ENCODE results near the gene ETV4.
"Not testable (repeated sequence)": the region's sequence is repeated elsewhere in the genome, so short reads cannot be mapped to it uniquely, and the experiment has no call there.

Gene ETV4

DNA sequence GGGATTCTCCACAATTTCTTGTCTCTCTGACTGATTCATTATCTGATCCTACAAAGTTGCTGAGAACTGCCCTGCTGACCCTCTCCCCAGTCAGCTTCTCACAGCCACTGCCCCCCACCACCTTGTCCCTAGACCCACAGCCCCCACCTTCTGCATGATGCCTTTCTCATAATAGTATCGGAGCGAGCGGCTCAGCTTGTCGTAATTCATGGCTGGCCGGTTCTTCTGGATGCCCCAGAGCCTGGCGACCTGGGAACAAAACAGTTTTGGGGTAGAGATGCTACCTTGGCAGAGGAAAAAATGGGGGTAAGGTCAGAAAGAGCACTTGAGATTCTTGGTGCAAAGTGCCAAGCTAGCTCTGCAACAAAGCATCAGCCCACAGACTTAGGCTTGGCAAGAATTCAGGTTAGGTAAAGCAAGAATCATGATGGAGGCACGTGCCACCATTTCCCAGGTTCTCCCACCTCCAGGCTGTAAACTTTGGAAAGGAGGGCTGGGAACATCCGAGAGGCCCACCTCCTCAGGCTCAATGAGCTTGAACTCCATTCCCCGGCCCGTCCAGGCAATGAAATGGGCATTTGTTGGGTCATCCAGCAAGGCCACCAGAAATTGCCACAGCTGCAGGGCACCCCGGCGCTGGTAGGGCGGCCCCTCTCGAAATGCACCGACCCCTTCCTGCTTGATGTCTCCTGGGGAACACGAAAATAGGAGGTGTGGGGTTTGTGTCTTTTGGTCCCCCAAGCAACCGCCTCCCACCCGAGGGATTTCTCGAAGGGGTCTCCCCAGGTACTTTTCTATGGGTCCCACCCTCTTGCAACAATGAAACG is 16.9 kb downstream of the ETV4 start:
- CTCF ChIA-PET: no interaction called here
- Mint-ChIP-seq H3K9me3 (no peaks in the 10 kb centered on the region), H3K36me3 (peaks cover 8% of the 10 kb centered on the region), H3K4me3 (no peak overlapping the region), H3K27me3 (no peaks in the 10 kb centered on the region), H3K27ac (no peak overlapping the region), H3K4me1 (peaks cover 11% of the 10 kb centered on the region)
- DNase-seq: no peak

DNA sequence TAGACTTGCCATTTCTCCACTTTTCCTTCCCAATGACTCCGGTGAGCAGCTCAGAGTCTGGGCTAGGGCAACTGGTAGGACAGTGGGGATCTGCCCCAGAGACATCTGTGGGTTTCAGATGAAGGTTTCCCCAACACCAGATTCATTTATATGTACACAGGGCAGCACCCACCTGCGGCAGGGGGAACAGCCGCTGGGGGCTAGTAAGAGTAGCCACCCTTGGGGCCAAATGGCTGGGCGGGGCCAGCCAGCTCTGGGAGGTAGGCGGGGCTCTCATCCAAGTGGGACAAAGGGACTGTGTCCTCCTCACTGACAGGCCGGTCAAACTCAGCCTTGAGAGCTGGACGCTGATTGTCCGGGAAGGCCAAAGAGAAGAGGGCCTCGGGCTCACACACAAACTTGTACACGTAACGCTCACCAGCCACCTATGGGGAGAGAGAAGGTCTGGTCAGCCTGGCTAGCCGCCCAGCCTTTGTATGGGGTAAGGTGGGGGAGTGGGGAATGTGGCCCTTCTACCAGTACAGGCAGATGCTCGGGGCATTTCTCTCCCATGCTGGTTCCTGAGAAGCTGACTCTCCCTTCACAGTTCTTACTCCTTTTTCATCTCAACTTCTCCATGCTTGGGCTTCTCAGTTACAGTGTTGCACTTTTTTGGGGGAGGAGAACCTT is 17.7 kb downstream of the ETV4 start:
- H3K4me3 Mint-ChIP-seq: no peak overlapping the region
- H3K27ac Mint-ChIP-seq: no peak overlapping the region
- peaks cover 11% of the 10 kb centered on the region for H3K4me1 Mint-ChIP-seq
- no peaks in the 10 kb centered on the region for H3K9me3 Mint-ChIP-seq
- CTCF ChIA-PET: interaction anchor here (1.2 kb wide), 1 partner anchor 8 kb away, joined by 3 read pairs; no protein-coding TSS in a partner anchor
- H3K36me3 Mint-ChIP-seq: peaks cover 16% of the 10 kb centered on the region
- DNase-seq: no peak
- no peaks in the 10 kb centered on the region for H3K27me3 Mint-ChIP-seq

DNA sequence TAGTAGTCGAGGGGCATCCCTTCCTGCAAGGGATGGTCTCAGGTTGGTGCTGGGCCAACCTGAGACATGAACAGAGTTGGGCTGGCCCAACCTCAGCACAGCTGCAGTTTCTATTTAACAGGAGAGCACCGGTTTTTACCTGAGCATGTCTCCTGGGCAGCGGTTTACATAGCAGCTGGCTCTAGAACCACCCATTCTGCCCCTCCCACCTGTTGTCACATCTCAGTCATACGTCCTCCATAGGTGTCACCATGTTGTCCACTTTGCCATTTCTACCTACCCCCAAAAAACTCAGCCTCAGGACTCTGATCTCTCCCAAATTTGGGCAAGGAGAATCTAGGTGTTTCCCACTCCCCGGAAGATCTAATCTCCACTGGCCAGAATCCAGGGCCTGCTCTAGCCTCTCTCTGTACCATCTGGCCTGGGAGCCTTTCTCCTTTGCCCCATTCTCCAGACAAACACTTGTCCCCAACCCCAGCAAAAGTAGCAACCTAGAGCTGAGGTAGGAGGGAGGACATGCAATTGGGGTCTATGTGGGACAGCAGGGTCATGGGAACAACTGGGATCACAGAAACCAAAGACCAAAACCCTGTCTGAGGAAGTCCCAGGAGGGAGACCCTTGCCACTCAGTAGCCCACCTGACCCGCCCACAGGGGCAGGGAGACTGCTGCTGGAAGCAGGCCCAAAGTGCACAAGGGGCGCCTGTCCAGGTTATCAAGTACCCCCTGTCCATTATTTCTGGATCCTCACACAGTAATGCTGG is 19.1 kb downstream of the ETV4 start:
- H3K9me3 Mint-ChIP-seq: no peaks in the 10 kb centered on the region
- peaks cover 11% of the 10 kb centered on the region for H3K4me1 Mint-ChIP-seq
- no peak for DNase-seq
- no peaks in the 10 kb centered on the region for H3K27me3 Mint-ChIP-seq
- peaks cover 24% of the 10 kb centered on the region for H3K36me3 Mint-ChIP-seq
- H3K27ac Mint-ChIP-seq: no peak overlapping the region
- CTCF ChIA-PET: interaction anchor here (0.7 to 1.3 kb wide), 2 partner anchors 8 to 43 kb away, joined by 3 to 5 read pairs; partner anchors contain the start of gene DHX8
- H3K4me3 Mint-ChIP-seq: no peak overlapping the region

DNA sequence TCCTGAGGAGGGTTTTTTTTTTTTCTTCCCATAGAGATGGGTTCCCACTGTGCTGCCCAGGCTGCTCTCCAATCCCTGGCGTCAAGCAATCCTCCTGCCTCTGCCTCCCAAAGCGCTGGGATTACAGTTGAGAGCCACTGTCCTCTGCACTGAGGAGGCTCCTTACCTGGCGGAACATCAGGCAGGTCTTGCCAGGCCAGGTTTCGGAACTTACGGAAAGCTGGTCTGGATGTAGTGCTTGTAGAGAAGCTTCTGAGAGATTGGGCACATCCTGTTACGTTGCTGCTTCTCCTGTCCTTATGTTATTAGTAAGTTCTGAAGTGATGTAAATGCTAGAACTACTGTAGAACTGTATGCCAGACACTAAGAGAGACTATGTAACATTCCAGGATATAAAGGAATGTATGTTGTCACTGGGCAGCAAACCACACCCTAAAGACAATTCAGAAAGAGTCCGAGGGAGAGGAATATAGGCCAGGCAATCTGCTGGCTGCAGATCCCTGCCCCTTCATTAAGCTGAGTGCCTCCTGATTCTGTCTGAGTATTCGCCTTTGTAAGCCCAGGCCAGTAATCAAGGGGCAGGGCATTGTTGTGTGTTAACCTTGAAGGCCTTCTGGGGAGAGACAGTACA is 21.1 kb downstream of the ETV4 start:
- DNase-seq: no peak
- CTCF ChIA-PET: interaction anchor here (1.3 kb wide), 2 partner anchors 41 to 52 kb away, joined by 5 read pairs; partner anchors contain the start of gene DHX8
- Mint-ChIP-seq H3K9me3 (no peaks in the 10 kb centered on the region), H3K4me3 (no peak overlapping the region), H3K27ac (peak overlapping the region; percentile 39), H3K27me3 (no peaks in the 10 kb centered on the region), H3K36me3 (peaks cover 38% of the 10 kb centered on the region), H3K4me1 (peaks cover 7% of the 10 kb centered on the region)

DNA sequence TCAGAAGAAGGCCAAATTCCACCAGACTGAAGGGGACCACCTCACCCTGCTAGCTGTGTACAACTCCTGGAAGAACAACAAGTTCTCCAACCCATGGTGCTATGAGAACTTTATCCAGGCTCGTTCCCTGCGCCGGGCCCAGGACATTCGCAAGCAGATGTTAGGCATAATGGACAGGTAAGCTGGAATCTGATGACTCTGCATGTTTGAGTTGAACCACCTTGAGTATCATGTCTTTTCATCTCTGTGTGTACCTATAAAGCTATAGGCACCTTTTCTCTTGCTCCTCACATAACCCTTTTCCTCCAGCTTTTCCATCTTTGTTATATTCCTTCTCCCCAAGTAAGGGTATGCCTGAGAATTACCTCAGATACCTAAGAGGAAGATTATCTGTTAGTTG is 24.8 kb downstream of the ETV4 start:
- Mint-ChIP-seq H3K27me3 (no peaks in the 10 kb centered on the region), H3K9me3 (no peaks in the 10 kb centered on the region), H3K4me3 (no peak overlapping the region), H3K4me1 (no peaks in the 10 kb centered on the region), H3K27ac (no peak overlapping the region), H3K36me3 (peaks cover 65% of the 10 kb centered on the region)
- DNase-seq: no peak
- CTCF ChIA-PET: interaction anchor here (0.8 to 1.4 kb wide), 2 partner anchors 55 to 172 kb away, joined by 3 to 4 read pairs; no protein-coding TSS in a partner anchor

DNA sequence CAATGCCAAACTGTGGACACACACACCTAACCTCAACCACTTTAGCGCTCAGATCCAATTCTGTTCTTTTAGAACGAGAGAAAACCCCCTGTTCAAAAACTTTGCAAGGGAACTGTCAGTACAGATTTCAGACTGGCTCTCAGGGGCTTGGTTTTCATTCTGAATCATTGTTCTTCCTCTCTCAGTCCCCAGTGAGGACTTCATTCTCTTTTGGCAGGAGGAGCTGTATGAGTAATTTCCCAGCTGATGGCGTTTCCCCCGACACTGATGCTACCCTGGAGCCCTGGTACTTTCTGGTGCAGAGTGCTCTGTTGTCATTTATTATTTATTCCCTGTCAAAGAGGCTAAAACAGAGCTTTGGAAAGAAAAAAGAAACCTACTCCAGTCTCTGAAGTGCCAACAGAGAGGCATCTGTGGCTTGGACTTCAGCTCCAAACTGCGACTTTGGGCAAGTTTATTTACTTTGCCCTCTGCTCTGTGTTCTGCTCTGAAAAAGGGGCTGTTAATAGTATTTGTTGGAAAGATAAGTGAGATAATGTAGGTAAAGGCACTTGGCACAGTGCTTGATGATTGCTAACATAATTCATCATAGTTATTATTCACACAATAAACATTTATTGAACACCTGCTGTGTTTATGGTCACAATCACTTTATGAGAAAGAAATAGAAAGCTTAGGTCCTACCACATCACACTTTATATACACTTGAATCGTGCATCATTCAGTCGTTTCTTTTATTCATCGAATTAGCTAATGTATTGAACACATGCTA is 28.3 kb downstream of the ETV4 start:
- no peak overlapping the region for H3K4me3 Mint-ChIP-seq
- CTCF ChIA-PET: interaction anchor here (0.5 kb wide), 1 partner anchor 55 kb away, joined by 4 read pairs; no protein-coding TSS in a partner anchor
- no peaks in the 10 kb centered on the region for H3K27me3 Mint-ChIP-seq
- no peak for DNase-seq
- H3K4me1 Mint-ChIP-seq: no peaks in the 10 kb centered on the region
- no peaks in the 10 kb centered on the region for H3K9me3 Mint-ChIP-seq
- H3K36me3 Mint-ChIP-seq: peaks cover 53% of the 10 kb centered on the region
- H3K27ac Mint-ChIP-seq: no peak overlapping the region

DNA sequence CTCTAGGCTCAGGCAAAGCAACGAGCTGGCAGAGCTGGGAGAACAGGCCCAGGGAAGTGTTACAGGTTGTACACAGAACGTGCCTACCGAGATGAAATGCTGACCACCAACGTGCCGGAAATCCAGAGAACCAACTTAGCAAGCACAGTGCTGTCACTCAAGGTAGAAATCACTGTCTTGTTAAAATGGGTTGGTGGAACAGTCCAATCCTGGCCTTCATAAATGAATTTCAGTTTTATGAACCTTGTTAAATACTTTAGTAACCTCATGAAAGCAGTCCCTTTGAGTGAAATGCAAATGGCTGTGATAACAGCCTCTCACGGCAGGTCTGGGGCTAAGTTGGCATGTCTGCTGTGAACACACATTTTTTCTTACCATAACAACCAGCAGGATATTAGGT is 29.0 kb downstream of the ETV4 start:
- H3K27me3 Mint-ChIP-seq: no peaks in the 10 kb centered on the region
- no peaks in the 10 kb centered on the region for H3K9me3 Mint-ChIP-seq
- H3K4me3 Mint-ChIP-seq: no peak overlapping the region
- no peak for DNase-seq
- H3K27ac Mint-ChIP-seq: no peak overlapping the region
- CTCF ChIA-PET: no interaction called here
- H3K4me1 Mint-ChIP-seq: no peaks in the 10 kb centered on the region
- H3K36me3 Mint-ChIP-seq: peaks cover 56% of the 10 kb centered on the region

DNA sequence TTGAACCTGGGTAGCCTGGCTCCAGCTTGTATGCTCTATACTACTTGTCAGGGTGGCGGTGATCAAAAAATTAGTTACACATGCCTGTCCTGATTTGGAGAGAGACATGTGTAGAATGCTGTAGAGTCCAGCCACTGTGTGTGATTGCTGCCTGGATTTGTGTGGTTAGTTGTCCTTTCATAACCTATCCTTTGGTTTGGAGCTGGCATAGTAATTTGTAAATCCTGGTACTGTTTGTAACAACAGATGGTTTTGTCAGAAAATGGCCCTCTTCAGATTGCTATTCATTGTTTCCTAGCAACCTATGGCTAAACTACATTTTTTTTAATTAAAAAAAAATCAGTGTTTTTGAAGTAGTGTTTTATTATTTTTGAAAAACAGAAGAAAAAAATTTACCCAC is 30.5 kb downstream of the ETV4 start:
- H3K9me3 Mint-ChIP-seq: no peaks in the 10 kb centered on the region
- no peak for DNase-seq
- CTCF ChIA-PET: no interaction called here
- H3K4me3 Mint-ChIP-seq: no peak overlapping the region
- H3K27ac Mint-ChIP-seq: no peak overlapping the region
- H3K27me3 Mint-ChIP-seq: no peaks in the 10 kb centered on the region
- H3K36me3 Mint-ChIP-seq: peaks cover 51% of the 10 kb centered on the region
- no peaks in the 10 kb centered on the region for H3K4me1 Mint-ChIP-seq

DNA sequence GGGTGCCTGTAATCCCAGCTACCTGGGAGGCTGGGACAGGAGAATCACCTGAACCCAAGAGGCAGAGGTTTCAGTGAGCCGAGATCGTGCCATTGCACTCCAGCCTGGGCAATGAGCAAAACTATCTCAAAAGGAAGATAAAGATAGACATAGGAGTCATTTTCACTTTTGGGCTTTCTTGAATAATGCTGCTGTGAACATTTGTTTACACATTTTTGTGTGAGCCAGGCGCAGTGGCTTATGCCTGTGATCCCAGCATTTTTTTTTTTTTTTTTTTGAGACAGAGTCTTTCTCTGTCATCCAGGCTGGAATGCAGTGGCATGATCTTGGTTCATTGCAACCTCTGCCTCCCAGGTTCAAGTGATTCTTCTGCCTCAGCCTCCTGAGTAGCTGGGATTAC is 34.9 kb downstream of the ETV4 start:
- H3K27ac Mint-ChIP-seq, DNase-seq, H3K27me3 Mint-ChIP-seq, H3K9me3 Mint-ChIP-seq, CTCF ChIA-PET, H3K4me3 Mint-ChIP-seq, H3K4me1 Mint-ChIP-seq: not testable (repeated sequence)
- H3K36me3 Mint-ChIP-seq: peaks cover 44% of the 10 kb centered on the region

DNA sequence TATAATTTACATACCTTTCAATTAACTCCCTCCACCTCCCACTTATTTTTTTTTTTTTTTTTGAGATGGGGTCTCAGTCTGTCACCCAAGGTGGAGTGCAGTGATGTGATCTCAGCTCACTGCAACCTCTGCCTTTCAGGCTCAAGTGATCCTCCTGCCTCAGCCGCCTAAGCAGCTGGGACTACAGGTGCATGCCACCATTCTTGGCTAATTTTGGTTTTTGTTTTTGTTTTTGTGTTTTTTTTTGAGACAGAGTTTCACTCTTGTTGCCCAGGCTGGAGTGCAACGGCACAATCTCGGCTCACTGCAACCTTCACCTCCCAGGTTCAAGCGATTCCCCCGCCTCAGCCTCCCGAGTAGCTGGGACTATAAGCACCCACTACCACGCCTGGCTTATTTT is 36.7 kb downstream of the ETV4 start:
- DNase-seq, H3K4me3 Mint-ChIP-seq, H3K9me3 Mint-ChIP-seq, H3K27me3 Mint-ChIP-seq, H3K4me1 Mint-ChIP-seq, H3K27ac Mint-ChIP-seq, CTCF ChIA-PET: not testable (repeated sequence)
- peaks cover 52% of the 10 kb centered on the region for H3K36me3 Mint-ChIP-seq

DNA sequence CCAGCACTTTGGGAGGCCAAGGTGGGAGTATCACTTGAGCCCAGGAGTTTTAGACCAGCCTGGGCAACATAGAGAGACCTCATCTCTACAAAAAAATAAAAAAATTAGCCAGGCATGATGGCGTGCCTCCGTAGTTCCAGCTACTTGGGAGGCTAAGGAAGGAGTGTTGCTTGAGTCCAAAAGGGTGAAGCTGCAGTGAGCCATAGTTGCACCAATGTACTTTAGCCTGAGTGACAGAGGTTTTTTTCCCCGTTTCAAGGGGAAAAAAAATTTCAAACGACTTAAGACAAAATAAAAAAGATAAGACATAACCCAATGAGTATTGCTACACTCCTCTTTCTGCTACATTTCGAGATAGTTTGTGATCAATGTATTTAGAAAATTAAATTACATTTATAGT is 55.5 kb downstream of the ETV4 start:
- CTCF ChIA-PET: no interaction called here

DNA sequence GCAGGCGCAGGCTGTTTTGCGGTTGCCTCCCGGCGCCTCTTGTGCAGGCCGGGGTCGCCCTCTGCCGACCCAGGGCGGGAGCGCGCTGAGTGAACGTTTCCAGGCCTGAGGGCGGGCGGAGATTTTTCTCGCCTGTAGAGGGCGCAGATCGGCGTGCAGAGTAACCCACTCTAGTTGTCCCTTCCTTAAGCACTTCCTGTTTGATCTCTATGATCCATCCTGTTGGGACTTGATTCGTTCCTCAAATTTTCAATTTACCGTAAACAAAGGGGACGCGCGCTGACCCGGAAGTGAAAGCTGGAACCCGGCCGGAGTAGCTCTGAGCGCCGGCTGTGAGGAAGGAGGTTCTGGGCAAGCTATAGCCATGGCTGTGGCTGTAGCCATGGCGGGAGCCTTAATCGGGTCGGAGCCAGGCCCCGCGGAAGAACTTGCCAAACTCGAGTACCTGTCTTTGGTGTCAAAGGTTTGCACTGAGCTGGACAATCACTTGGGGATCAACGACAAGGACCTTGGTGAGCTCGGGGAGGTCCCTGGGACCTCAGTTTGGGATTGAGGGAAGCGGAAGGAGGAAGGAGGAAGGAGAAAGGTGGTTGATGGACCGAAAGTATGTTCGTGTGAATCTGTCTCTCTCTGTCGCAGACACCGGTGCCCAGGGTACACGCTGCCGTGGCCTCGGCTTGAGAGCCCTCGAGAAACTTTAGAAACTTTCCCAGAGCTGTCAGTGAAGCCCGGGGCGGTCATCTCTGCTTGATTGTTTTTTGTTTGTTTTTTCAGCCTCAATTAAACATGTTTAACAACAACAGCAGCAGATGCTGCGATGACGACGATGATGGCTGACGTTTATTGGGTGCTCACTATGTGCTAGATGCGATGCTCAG is 62.2 kb downstream of the ETV4 start, which contains the start of gene DHX8:
TSS of gene DHX8 (plus strand) at position 302 of the 878 bp plus-strand sequence. CDS start at position 365, 63 bp downstream.
- H3K36me3 Mint-ChIP-seq: peaks cover 13% of the 10 kb centered on the region
- peak within 1 kb of the TSS; percentile 99 for H3K27ac Mint-ChIP-seq
- H3K4me1 Mint-ChIP-seq: peaks cover 41% of the 10 kb centered on the region
- CTCF ChIA-PET: interaction anchor here (0.6 to 6.3 kb wide), 23 partner anchors 9 to 219 kb away, joined by 3 to 134 read pairs (median 3); partner anchors contain the start of gene ARL4D
- H3K4me3 Mint-ChIP-seq: peak within 1 kb of the TSS; percentile 100
- peak; percentile 98 for DNase-seq
- peaks cover 6% of the 10 kb centered on the region for H3K27me3 Mint-ChIP-seq
- H3K9me3 Mint-ChIP-seq: no peaks in the 10 kb centered on the region

More for the DNA sequence above, 55.5 kb downstream of the ETV4 start:
- Mint-ChIP-seq H3K27me3 (no peaks in the 10 kb centered on the region), H3K36me3 (peaks cover 44% of the 10 kb centered on the region), H3K27ac (no peak overlapping the region), H3K9me3 (no peaks in the 10 kb centered on the region), H3K4me3 (no peak overlapping the region), H3K4me1 (peaks cover 15% of the 10 kb centered on the region)
- no peak for DNase-seq

All from activated naive CD4-positive, alpha-beta T cell treated with anti-CD3 and anti-CD28 coated beads, Interleukin-2, amount 10 ng/mL, durations not matched to agents 7 days and 5 days (primary cell).